NAMALWA (cell line): ENCODE results near the gene PRKRIP1.
"Not testable (repeated sequence)": the region's sequence is repeated elsewhere in the genome, so short reads cannot be mapped to it uniquely, and the experiment has no call there.

Experiments used
- DNase-seq: peaks from one replicate; pipeline ENCODE4 v3.0.0-alpha.2; 2015; ENCODE audit warnings: low spot score

PRKRIP1 gene

DNA sequence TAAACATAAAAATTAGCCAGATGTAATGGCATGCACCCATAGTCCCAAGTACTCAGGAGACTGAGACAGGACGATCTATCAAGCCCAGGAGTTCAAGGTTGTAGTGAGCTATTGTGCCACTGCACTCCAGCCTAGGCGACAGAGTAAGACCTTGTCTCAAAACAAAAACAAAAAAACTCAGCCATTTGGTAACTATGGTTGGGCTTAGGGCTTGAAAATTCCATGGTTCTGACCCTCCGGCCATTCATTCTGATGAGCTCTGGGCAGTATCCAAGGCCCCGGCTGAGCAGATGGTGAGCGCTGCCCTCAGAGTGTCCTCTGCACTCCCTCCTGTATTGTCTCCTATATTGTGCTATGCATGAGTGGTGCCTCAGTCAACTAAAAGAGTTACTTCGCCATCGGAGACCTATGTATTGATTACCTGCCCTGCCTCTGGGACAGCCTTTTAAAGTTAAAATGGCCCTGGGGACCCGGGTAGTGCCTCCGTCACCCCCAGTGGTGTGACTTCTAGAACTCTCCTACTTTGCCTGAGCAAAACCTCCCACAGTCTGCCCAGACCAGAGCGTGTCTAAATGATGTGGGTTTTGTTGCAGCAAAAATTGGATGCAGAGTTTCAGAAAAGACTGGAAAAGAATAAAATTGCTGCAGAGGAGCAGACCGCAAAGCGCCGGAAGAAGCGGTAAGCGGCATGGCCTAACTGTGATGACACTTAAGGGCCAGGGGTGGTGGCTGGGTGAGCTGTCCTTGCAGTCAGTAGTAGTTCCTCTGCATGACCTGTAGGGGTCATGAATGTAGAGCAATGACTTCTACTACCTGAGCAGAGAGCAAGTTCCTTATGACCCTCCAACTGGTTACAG is 8.1 kb downstream of the PRKRIP1 start:
- DNase-seq, result peak; percentile 93

DNA sequence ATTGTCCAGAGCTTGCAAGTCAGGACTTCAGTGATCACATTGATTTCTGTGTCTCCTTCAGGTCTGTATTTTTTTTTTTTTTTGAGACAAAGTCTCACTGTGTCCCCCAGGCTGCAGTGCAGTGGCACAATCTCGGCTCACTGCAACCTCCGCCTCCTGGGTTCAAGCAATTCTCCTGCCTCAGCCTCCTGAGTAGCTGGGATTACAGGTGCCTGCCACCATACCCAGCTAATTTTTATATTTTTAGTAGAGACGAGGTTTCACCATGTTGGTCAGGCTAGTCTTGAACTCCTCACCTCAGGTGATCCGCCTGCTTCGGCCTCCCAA is 8.7 kb downstream of the PRKRIP1 start:
- not testable (repeated sequence) for DNase-seq

DNA sequence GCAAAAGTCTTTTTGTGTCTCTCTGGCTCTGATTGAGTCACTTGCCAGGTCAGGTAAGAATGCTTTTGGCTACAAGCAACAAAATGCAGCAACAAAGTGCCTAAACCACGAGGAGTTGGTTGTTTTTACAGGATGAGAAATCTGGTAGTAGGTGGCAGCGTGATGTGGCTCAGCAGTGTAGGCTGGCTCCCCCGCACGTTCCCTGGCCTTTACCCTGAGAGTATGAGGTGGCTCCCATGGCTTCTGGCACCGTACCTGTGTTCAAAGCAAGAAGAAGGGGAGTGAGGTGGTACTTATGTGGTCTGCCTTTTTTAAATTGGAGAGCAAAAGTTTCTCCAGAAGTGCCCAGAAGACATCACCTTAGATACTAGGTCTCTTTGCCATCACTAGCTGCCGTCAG is 11.7 kb downstream of the PRKRIP1 start:
- DNase-seq, result no peak

DNA sequence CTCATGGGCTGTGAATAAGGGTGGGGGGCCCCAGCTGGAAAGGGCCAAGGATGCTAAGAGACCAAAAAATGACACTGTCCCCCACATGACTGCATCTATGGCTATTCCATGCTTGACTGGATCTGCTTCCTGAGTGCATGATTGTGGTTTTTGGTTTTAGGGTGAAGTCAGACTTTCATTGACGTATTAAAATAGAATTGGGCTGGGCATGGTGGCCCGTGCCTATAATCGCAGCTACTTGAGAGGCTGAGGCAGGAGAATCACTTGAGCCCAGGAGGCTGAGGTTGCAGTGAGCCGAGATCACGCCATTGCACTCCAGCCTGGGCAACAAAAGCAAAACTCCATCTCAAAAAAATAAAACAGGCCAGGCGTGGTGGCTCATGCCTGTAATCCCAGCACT is 12.4 kb downstream of the PRKRIP1 start:
- peak; percentile 83 for DNase-seq

DNA sequence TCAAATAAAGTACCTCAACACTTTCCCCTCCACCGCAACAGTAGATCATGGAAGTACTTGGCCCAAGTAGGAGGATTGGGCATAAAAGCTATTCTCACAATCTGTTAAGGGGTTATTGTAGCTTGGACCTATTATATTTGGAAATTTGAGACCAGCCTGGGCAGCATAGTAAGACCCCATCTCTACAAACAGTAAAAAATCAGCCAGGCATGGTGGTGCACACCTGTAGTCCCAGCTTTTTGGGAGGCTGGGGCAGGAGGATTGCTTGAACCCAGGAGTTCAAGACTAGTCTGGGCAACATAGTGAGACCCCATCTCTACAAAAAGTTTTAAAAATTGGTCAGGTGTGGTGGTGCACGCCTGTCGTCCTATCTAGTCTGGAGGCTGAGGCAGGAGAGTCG is 13.2 kb downstream of the PRKRIP1 start:
- DNase-seq, result no peak

DNA sequence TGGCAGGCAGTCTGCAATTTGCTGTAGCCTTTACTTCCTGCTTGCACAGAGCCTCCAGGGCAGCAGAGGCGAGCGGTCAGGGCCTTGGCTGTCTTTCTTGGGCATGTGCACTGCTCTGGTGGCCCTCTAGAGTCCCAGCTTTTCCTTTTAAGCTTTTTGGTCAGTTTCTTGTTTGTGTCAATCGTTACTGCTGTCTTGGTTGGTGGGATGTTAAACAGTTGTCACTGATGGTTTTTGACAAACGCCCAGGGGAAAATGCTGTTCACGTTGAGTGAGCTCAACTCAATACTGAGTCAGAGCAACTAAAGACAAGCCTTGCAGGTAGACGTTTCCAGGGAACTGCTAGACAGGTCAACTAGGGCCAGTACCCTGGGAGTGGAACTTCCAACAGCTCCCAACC is 14.0 kb downstream of the PRKRIP1 start:
- no peak for DNase-seq

DNA sequence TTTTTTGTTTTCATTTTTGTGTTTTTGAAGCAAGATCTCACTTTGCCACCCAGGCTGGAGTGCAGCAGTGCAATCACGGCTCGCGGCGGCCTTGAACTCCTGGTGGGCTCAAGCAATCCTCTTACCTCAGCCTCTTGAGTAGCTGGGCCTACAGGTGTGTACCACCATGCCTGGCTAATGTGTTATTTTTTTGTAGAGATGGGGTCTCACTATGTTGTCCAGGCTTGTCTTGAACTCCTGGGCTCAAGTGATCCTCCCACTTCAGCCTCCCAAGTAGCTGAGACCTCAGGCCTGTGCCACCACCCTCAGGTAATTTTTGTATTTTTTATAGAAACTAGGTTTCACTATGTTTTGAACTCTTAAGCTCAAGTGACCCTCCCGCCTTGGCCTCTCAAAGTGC is 14.8 kb downstream of the PRKRIP1 start:
- no peak for DNase-seq

DNA sequence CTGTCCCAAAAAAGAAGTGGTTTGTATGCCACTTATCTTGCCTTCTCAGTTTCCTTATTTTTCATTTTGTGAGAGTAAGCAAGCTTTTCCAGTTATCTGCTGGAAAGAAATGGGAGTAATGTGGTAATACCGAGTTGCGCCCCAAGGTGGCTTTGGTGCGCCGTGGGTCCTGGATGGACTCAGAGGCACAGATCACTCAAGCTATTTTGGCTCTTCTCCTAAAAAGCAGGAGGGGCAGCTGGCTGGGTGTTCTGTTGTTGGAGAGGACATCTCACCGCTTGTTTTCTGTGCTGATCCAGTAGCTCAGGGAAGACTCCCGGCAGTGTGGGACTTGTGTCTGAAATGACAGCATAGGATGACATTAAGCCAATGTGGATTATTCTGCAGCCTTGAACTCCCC is 16.4 kb downstream of the PRKRIP1 start:
- DNase-seq, result peak; percentile 62

DNA sequence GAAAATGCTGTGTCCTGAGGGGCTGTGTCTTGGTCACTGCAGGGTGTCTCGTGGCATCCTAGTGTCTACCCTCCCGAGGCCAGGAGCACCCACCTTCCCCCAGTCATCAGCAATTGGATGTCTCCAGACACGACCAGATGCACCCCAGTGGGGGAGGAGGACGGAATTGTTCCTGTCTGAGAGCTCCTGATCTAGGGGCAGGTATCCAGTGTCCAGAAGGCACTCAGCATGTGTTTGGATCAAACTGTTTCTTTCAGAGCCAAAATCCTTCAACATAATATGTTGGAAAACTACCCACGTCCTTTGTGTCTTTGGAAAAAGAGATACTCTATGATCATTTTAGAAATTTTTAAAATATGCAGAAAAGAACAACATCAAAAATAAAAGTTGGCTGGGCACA is 16.9 kb downstream of the PRKRIP1 start:
- no peak for DNase-seq

DNA sequence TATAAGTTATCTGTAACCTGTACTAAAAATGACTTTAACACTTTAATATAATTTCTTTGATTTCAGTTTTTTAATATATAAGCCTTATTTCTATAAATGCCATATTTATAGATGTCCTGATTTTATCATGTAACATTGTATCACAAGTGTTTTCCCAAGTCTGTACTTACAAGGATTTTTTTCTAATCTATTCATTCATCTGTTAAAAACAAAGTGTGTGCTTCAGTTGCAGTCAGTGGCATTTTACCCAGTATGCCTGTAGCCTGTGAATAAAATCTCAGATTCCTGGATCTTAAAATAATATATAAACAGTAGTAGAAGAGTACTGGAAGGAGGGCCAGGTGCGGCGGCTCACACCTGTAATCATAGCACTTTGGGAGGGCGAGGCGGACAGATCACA is 17.4 kb downstream of the PRKRIP1 start:
- no peak for DNase-seq

DNA sequence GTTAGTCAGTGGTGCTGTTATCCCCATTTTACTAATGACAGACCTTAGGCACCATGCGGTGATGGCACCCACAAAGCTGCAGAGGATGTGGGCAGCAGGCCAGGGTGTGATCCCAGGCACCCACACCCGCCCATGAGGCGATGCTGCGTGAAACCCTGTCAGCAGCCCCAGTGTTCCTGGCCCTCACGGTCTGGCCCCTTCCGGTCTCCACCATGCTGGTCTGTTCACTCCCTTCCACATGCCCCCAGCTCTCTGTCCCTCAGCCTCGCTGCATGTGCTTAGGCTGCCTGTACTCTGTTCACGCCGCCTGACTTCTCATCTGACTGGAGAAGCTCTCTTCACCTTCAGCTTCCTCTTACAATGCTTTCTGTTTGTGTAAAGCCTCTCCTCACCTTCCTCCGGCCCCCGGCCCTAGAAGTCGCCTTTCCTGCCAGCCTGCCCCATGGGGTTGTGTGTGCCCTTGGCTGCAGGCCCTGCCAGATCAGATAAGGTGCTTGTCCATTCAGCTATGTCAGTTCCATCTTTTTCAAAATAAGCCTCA is 19.6 kb downstream of the PRKRIP1 start:
- DNase-seq, result peak; percentile 74

DNA sequence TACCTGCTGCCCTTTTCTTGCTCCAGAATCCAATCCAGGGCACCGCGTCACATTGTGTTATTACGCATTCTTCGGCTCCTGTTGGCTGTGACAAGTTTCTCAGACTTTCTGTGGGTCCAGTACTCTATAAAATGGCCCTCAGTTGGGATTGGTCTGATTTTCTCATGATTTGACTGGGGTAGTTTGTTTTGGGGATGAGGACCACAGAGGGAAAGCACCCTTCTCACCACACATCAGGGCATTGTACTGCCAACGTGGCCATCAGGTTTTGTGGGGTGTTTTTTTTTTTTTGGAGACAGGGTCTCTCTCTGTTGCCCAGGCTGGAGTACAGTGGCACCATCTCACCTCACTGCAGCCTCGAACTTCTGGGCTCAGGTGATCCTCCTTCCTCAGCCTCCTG is 20.2 kb downstream of the PRKRIP1 start:
- DNase-seq, result no peak

DNA sequence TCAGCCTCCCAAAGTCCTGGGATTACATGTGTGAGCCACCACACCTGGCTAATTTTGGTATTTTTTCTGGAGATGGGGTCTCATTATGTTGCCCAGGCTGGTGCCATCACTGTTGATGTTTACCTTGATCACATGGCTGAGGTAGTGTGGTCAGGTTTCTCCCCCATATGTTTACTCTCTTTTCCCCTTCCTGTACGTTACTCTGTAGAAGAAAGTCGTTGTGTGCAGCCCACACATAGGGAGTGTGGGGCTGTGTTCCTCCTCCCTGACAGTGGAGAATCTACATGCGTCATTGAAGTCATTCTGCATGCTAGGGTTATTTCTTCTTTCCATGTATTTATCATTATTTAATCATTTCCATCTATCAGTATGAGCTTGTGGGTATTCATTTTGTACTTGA is 20.9 kb downstream of the PRKRIP1 start:
- DNase-seq, result no peak

DNA sequence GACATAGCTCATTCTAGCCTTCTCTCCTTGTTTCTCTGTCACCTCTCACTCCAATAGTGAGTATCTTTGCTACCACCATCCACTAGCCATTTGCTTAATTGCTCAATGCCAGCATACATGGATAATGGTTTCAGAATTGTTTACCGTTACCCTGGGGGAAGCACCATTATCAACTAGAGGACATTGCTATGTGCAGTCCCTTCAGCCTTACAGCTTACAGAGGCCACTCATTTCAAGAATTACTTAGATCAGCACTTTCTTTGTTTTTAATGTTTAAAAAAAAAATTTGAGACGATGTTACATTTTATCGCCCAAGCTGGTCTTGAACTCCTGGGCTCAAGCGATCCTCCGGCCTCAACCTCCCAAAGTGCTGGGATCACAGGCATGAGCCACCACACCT is 22.4 kb downstream of the PRKRIP1 start:
- DNase-seq, result no peak

DNA sequence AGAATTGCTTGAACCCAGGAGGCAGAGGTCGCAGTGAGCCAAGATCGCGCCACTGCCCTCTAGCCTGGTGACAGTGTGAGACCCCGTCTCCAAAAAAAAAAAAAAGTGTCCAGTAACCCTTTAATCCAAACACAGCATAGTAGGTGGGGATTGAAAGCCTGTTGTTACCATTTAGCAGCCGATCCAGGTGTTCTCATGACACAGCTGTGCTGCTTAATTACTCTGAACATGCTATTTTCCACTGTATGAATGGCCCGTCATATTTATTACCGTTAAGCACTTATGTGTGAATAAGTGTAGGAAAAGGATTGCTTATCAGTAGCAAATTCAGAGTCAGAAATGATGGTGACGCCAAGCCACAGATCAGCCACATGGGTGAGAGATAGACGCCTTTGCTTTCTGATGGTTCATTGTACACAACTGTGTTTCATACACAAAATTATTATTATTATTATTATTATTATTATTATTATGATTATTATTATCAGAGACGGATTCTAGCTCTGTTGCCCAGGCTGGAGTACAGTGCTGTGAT is 25.6 kb downstream of the PRKRIP1 start:
- DNase-seq, result peak; percentile 74

DNA sequence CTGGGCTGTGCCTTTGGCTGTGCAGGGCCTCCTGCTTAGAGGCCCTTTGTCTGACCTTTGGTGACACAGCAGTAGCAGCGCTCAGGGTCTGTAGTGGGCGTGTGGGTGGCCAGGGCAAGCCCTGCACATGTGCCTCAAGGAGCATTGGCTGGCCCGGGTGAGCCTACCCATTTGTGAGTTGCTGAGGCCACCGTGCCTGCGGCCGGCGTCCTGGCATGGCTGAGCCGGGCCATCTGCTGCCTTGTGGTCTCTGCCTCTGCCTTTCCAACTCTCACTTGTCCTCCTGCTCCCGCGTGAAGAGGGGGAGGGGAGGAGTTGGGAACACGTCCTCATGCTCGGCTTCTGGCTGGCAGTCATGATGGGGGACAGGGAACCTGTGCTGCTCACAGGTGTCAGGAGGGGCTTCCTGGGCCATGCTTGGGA is 28.0 kb downstream of the PRKRIP1 start:
- no peak for DNase-seq

DNA sequence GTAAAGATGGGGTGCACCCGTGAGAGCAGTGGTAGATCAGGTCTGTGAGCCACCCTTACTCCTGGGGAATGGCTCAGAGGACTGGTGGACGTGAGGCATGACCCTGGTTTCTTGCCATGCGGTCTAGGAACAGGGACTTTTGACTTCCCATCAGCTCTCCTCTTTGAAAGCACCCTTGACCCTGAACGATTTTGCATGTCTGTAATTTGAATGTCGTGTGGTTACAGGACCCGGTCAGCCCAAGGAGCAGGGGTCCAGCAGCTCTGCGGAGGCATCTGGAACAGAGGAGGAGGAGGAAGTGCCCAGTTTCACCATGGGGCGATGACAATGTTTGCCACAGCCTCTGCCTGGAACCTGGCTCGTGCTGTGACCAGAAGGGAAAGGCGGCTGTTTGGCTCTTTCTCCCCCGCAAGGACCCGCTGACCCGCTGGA is 28.6 kb downstream of the PRKRIP1 start:
- DNase-seq, result peak; percentile 70

DNA sequence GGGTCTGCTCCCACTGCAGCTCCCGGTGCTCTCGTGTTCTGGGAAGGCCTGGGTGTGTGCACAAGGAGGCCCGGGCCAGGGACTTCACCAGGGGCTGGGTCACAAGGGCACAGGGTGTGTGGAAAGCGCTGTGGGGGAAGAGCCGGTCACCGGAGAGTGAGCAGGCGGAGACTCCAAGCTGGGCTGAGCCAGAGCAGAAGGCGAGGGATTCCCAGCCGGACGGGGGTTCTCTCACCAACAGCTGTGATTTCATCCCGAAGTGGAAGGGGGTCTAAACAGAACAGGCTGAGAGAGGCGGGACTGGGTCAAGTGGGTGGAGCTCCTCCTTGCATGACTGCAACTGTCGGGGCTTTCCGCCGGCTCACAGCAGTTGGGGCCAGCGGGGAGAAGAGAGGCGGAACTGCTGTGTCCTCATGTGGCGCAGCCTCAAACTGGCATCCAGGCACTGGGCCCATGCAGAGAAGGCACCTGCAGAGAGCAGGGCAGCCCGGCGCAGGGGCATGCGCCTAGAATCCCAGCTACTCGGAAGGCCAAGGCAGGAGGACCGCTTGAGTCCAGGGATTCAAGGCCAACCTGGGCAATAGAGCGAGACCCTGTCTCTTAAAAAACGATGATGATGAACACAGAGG is 29.6 kb downstream of the PRKRIP1 start:
- DNase-seq, result peak; percentile 98

DNA sequence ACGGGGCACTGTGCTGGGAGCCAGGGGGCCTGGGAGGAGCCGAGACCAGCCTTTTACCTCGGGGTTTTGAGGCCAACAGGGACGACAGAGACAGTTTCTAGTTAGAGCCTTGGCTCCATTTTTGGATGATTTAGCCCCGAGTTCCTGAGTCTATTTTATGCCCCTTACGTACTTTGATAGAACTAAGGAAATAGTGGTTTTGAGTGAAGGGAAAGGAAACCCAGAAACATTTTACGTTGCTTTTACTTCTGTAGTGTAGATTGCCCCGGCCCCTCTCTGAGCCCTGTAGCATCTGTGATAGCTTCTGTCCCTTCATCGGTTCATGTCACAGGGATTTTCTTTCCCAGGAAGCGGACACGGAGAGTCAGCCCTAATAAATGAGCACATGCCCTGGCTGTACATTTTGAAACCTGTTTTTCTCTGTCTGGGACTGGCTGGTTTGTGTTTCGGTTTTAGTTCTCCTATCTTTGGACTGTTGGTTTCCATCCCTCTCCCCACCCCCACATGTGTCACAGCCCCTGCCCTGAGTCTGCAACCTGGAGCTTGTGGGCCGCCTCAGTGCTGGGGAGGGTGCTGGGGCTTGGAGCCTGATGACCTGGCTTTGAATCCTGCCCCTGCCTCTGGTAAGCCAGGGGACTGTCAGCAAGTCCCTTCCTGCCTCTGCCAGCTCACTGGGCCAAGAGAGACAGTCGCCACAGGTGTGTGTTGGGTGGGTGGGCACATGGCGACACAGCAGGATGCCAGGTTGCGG is 30.3 kb downstream of the PRKRIP1 start:
- DNase-seq, result peak; percentile 93

DNA sequence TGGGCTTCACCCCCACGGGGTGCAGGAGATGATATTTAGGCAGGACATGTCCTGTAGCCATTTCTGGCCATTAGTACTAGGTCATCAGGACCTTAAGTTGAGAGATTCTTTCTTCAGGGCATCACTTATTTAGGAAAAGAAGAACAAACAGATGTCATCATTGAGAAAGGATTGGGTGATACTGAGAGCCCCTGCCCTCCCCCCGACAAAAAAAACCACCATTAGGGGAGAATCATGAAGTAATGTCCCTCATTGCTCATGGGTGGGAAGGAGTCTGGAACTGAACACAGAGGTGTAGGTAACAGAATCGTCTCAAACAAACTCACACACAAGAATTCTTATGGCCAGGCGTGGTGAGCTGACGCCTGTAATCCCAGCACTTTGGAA is 30.8 kb downstream of the PRKRIP1 start:
- DNase-seq, result no peak

DNA sequence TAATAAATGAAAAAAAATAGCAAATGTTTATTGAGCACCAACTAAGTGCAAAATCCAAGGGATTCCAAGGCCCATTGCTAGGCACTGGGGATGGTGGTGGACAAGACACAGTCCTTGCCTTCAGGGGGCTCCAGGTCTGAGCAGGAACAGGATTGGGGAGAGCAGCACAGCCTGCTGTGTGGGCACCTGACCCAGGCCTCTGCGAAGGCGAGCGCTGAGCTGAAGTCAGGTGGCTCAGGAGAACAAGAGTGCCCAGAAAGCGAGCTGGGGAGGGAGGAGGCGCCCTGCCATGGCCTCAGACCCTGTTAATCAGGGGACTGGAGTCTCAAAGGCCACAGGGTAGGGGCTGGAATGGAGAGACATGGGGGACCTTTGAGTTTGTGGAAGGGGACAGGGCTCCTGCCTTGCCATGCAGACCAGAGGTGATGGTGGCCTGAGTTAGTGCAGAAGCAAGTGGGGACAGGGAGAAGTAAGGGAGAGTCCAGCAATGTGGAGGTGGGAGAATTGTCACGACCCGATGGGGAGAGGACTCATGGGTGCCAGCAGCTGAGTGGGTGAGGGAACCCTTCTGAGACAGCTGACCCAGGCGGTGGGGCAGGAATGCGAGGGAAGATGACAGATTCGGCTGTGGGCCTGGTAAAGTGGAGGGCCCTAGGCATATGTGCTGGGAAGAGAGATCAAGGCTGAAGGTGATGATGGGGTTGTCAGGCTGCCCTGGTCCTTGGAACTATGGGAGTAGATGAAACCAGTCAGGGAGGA is 33.2 kb downstream of the PRKRIP1 start:
- DNase-seq, result no peak
